Endothelial cell of umbilical vein (primary cell): Measurements from ENCODE around the gene SP140L. TPM values are rescaled to one million over a fixed set of nuclear protein-coding genes. Genes with fewer than 3 reads are reported as not detected.

Source experiments
- polyA plus RNA-seq, 4 experiments: library from polyadenylated mRNA; depleted of rRNA in 3 of 4; stranded (reverse) in 3 of 4; unstranded in 1 of 4; fragments of >200 nt; gene quantifications; 2 replicates each; pipeline versions ENCODE4 v1.2.1 to v1.2.3, GENCODE V29; 2011 to 2012; ENCODE audit warnings: missing spikeins in 1 of 4
- total RNA-seq: library from RNA; stranded (reverse); gene quantifications from 2 replicates; pipeline ENCODE4 v1.2.3, GENCODE V29; 2021

Gene SP140L
- total and polyA plus RNA-seq, 2 donors (not counting 3 experiments of a cell fraction or from before 2014, with no cell fraction given) = 16.0 to 27.3 TPM

Other genes starting within 250 kb of the SP140L start
- gene SP110, start 107.2 kb upstream of the SP140L start, total RNA-seq = 10.7 and 11.6 TPM in 2 replicates
- 9.0 and 10.2 TPM in 2 replicates for gene SP110, start 107.2 kb upstream of the SP140L start, polyA plus RNA-seq
- 1.3 TPM in 1 of 2 replicates, not detected in the other for gene SP140, start 101.5 kb upstream of the SP140L start, total RNA-seq
- gene SP140, start 101.5 kb upstream of the SP140L start, polyA plus RNA-seq = not detected in 2 replicates
- gene SP100, start 89.0 kb downstream of the SP140L start, total RNA-seq = 90.6 and 108 TPM in 2 replicates
- 24.2 and 33.7 TPM in 2 replicates for gene SP100, start 89.0 kb downstream of the SP140L start, polyA plus RNA-seq